ENCODE results near the gene NECTIN2. TPM values are rescaled to one million over a fixed set of nuclear protein-coding genes. Genes with fewer than 3 reads are reported as not detected.
"Not testable (repeated sequence)": the region's sequence is repeated elsewhere in the genome, so short reads cannot be mapped to it uniquely, and the experiment has no call there.

Gene NECTIN2
- total RNA-seq, 1 experiment from 2014 or later, result 76.7 TPM

GRCh38 chr19:44822177-44822576 is 23.9 kb upstream of the NECTIN2 start:
- Histone ChIP-seq H3K4me1 (ENCODE audit: insufficient read depth, low read length, poor library complexity, severe bottlenecking) (peaks cover 5% of the 10 kb centered on the region), H3K27me3 (replicated peaks; ENCODE audit: insufficient read depth, low read depth, low read length, poor library complexity) (peaks cover 3% of the 10 kb centered on the region), H3K9me3 (ENCODE audit: low read depth, low read length, poor library complexity, severe bottlenecking) (no peaks in the 10 kb centered on the region), H3K27ac (ENCODE audit: low read depth, low read length, poor library complexity, severe bottlenecking) (no peak overlapping the region), H3K4me3 (ENCODE audit: low read depth, low read length, poor library complexity, severe bottlenecking) (no peak overlapping the region), H3K36me3 (ENCODE audit: insufficient read depth, low read length, poor library complexity, severe bottlenecking) (no peaks in the 10 kb centered on the region)
- DNase-seq (ENCODE audit: low spot score), result peak; percentile 23
- POLR2A ChIA-PET (ENCODE audit: low non-redundant PET), result no interaction called here
- CTCF ChIA-PET, result no interaction called here
- TF ChIP-seq EZH2 (IDR thresholded peaks at IDR 0.05; ENCODE audit: borderline replicate concordance, low read depth, low read length, poor library complexity, severe bottlenecking), result no peak
- no peak for TF ChIP-seq CTCF (conservative IDR thresholded peaks at IDR 0.05; ENCODE audit: low read depth, low read length)
- BruUV-seq (replicated peaks), result no TSS peak
- intact Hi-C loops (cut with micrococcal nuclease; ENCODE audit: unreplicated experiment), result no loop called here

- no peak for DNase-seq (ENCODE audit: low spot score)
- Histone ChIP-seq H3K27me3 (replicated peaks; ENCODE audit: insufficient read depth, low read depth, low read length, poor library complexity) (peaks cover 3% of the 10 kb centered on the region), H3K9me3 (ENCODE audit: low read depth, low read length, poor library complexity, severe bottlenecking) (no peaks in the 10 kb centered on the region), H3K4me1 (ENCODE audit: insufficient read depth, low read length, poor library complexity, severe bottlenecking) (peaks cover 5% of the 10 kb centered on the region), H3K27ac (ENCODE audit: low read depth, low read length, poor library complexity, severe bottlenecking) (no peak overlapping the region), H3K36me3 (ENCODE audit: insufficient read depth, low read length, poor library complexity, severe bottlenecking) (no peaks in the 10 kb centered on the region), H3K4me3 (ENCODE audit: low read depth, low read length, poor library complexity, severe bottlenecking) (no peak overlapping the region)
- TF ChIP-seq EZH2 (IDR thresholded peaks at IDR 0.05; ENCODE audit: borderline replicate concordance, low read depth, low read length, poor library complexity, severe bottlenecking) (no peak), CTCF (conservative IDR thresholded peaks at IDR 0.05; ENCODE audit: low read depth, low read length) (no peak)
- intact Hi-C loops (cut with micrococcal nuclease; ENCODE audit: unreplicated experiment), result no loop called here
- BruUV-seq (replicated peaks), result no TSS peak
- ChIA-PET CTCF (interaction anchor here (0.5 kb wide), 1 partner anchor 9 kb away, joined by 6 read pairs; no protein-coding TSS in a partner anchor), POLR2A (ENCODE audit: low non-redundant PET) (no interaction called here)
Observed at GRCh38 chr19:44822670-44823372, 23.3 kb upstream of the NECTIN2 start.

GRCh38 chr19:44823373-44823698 is 22.8 kb upstream of the NECTIN2 start:
- POLR2A ChIA-PET (ENCODE audit: low non-redundant PET), result no interaction called here
- no peak for TF ChIP-seq EZH2 (IDR thresholded peaks at IDR 0.05; ENCODE audit: borderline replicate concordance, low read depth, low read length, poor library complexity, severe bottlenecking)
- BruUV-seq (replicated peaks), result no TSS peak

GRCh38 chr19:44824761-44825160 is 21.3 kb upstream of the NECTIN2 start:
- H3K27me3 ChIP-seq (replicated peaks; ENCODE audit: insufficient read depth, low read depth, low read length, poor library complexity), result peaks cover 3% of the 10 kb centered on the region
- peaks cover 5% of the 10 kb centered on the region for H3K4me1 ChIP-seq (ENCODE audit: insufficient read depth, low read length, poor library complexity, severe bottlenecking)
- no peaks in the 10 kb centered on the region for H3K36me3 ChIP-seq (ENCODE audit: insufficient read depth, low read length, poor library complexity, severe bottlenecking)
- H3K9me3 ChIP-seq (ENCODE audit: low read depth, low read length, poor library complexity, severe bottlenecking), result no peaks in the 10 kb centered on the region
- no peak for DNase-seq (ENCODE audit: low spot score)
- POLR2A ChIA-PET (ENCODE audit: low non-redundant PET), result no interaction called here
- CTCF ChIA-PET, result no interaction called here
- TF ChIP-seq EZH2 (IDR thresholded peaks at IDR 0.05; ENCODE audit: borderline replicate concordance, low read depth, low read length, poor library complexity, severe bottlenecking), result no peak
- H3K4me3 ChIP-seq (ENCODE audit: low read depth, low read length, poor library complexity, severe bottlenecking), result no peak overlapping the region
- BruUV-seq (replicated peaks), result no TSS peak
- H3K27ac ChIP-seq (ENCODE audit: low read depth, low read length, poor library complexity, severe bottlenecking), result no peak overlapping the region
- intact Hi-C loops (cut with micrococcal nuclease; ENCODE audit: unreplicated experiment), result no loop called here

More at GRCh38 chr19:44823373-44823698, 22.8 kb upstream of the NECTIN2 start:
- Histone ChIP-seq H3K4me1 (ENCODE audit: insufficient read depth, low read length, poor library complexity, severe bottlenecking) (peaks cover 5% of the 10 kb centered on the region), H3K36me3 (ENCODE audit: insufficient read depth, low read length, poor library complexity, severe bottlenecking) (no peaks in the 10 kb centered on the region), H3K27ac (ENCODE audit: low read depth, low read length, poor library complexity, severe bottlenecking) (no peak overlapping the region), H3K9me3 (ENCODE audit: low read depth, low read length, poor library complexity, severe bottlenecking) (no peaks in the 10 kb centered on the region), H3K27me3 (replicated peaks; ENCODE audit: insufficient read depth, low read depth, low read length, poor library complexity) (peaks cover 3% of the 10 kb centered on the region), H3K4me3 (ENCODE audit: low read depth, low read length, poor library complexity, severe bottlenecking) (no peak overlapping the region)
- CTCF ChIA-PET, result interaction anchor here (0.5 kb wide), 1 partner anchor 8 kb away, joined by 6 read pairs; no protein-coding TSS in a partner anchor
- intact Hi-C loops (cut with micrococcal nuclease; ENCODE audit: unreplicated experiment), result no loop called here
- DNase-seq (ENCODE audit: low spot score), result no peak

- H3K9me3 ChIP-seq (ENCODE audit: low read depth, low read length, poor library complexity, severe bottlenecking); BruUV-seq (replicated peaks); DNase-seq (ENCODE audit: low spot score); H3K27ac ChIP-seq (ENCODE audit: low read depth, low read length, poor library complexity, severe bottlenecking); H3K4me3 ChIP-seq (ENCODE audit: low read depth, low read length, poor library complexity, severe bottlenecking); CTCF ChIA-PET; POLR2A ChIA-PET (ENCODE audit: low non-redundant PET); intact Hi-C loops (cut with micrococcal nuclease; ENCODE audit: unreplicated experiment); H3K36me3 ChIP-seq (ENCODE audit: insufficient read depth, low read length, poor library complexity, severe bottlenecking); H3K27me3 ChIP-seq (replicated peaks; ENCODE audit: insufficient read depth, low read depth, low read length, poor library complexity); H3K4me1 ChIP-seq (ENCODE audit: insufficient read depth, low read length, poor library complexity, severe bottlenecking): not testable (repeated sequence)
Observed at GRCh38 chr19:44832875-44833274, 13.2 kb upstream of the NECTIN2 start.

GRCh38 chr19:44834399-44834798 is 11.7 kb upstream of the NECTIN2 start:
- H3K27me3 ChIP-seq (replicated peaks; ENCODE audit: insufficient read depth, low read depth, low read length, poor library complexity); H3K36me3 ChIP-seq (ENCODE audit: insufficient read depth, low read length, poor library complexity, severe bottlenecking); H3K9me3 ChIP-seq (ENCODE audit: low read depth, low read length, poor library complexity, severe bottlenecking); DNase-seq (ENCODE audit: low spot score); H3K4me1 ChIP-seq (ENCODE audit: insufficient read depth, low read length, poor library complexity, severe bottlenecking); POLR2A ChIA-PET (ENCODE audit: low non-redundant PET); H3K27ac ChIP-seq (ENCODE audit: low read depth, low read length, poor library complexity, severe bottlenecking); BruUV-seq (replicated peaks); intact Hi-C loops (cut with micrococcal nuclease; ENCODE audit: unreplicated experiment); CTCF ChIA-PET; H3K4me3 ChIP-seq (ENCODE audit: low read depth, low read length, poor library complexity, severe bottlenecking): not testable (repeated sequence)

All from A673 (cell line).